ENCODE measurements around the gene ANKRD26.

The ANKRD26 gene

DNA sequence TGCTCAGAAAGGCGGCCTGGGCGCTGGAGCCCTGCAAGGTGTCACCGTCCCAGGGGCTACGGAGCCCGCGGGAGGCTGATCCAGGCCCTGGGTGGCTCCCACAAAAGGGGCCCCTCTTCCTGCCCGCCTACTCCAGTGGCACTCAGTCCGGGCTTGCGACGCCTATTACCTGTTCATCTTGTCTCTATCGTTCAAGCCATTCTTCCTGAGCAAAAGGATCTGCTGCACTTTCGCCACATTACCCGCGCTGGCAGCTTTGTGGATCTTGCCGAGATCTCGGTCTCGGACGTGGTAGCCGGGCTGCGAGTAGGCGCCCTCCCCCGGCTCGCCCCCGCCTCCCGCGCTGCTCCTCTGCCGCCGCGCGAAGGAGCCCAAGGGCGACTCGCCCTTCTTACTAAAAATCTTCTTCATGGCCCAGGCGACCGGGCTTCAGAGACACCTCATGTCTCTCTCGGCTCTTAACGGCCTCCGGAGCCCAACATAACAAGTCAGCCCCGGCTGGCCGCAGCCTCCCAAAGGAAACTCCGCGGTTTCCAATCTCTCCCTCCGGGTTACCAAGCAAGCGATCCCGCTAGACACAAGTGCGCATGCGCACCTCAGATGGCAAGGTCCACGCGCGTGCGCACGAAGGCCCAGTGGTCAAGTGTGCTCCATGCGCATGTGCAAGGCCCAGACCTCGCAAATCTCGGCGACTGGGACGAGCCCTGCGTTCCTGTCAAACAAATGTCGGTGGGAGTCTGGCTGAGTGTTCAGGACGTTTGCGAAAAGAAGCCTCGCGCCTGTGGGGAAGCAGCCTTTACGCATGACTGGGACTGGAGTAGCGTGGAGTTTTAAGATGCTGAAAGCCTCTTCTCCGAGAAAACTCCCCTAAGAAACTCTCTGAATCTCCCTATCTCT, at the start of gene ANKRD26:
Gene ANKRD26, minus strand, starts transcription at position 579 of the 897 bp plus-strand sequence. Its CDS starts 168 bp downstream, at position 411.
- TF ChIP-seq, protein P1, sequence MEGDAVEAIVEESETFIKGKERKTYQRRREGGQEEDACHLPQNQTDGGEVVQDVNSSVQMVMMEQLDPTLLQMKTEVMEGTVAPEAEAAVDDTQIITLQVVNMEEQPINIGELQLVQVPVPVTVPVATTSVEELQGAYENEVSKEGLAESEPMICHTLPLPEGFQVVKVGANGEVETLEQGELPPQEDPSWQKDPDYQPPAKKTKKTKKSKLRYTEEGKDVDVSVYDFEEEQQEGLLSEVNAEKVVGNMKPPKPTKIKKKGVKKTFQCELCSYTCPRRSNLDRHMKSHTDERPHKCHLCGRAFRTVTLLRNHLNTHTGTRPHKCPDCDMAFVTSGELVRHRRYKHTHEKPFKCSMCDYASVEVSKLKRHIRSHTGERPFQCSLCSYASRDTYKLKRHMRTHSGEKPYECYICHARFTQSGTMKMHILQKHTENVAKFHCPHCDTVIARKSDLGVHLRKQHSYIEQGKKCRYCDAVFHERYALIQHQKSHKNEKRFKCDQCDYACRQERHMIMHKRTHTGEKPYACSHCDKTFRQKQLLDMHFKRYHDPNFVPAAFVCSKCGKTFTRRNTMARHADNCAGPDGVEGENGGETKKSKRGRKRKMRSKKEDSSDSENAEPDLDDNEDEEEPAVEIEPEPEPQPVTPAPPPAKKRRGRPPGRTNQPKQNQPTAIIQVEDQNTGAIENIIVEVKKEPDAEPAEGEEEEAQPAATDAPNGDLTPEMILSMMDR (IDR thresholded peaks at IDR 0.05; ENCODE audit: low read depth, low read length) = no peak
- DNase-seq (ENCODE audit: extremely low read depth, low read depth) = peak; percentile 92

GRCh38 chr10:27147701-27148100, 47.4 kb upstream of the ANKRD26 start:
- TF ChIP-seq, protein P1 (IDR thresholded peaks at IDR 0.05; ENCODE audit: low read depth, low read length) = no peak
- no peak for DNase-seq (ENCODE audit: extremely low read depth, low read depth)

GRCh38 chr10:27145937-27146336, 45.6 kb upstream of the ANKRD26 start:
- no peak for DNase-seq (ENCODE audit: extremely low read depth, low read depth)
- TF ChIP-seq, protein P1 (IDR thresholded peaks at IDR 0.05; ENCODE audit: low read depth, low read length) = no peak

DNA sequence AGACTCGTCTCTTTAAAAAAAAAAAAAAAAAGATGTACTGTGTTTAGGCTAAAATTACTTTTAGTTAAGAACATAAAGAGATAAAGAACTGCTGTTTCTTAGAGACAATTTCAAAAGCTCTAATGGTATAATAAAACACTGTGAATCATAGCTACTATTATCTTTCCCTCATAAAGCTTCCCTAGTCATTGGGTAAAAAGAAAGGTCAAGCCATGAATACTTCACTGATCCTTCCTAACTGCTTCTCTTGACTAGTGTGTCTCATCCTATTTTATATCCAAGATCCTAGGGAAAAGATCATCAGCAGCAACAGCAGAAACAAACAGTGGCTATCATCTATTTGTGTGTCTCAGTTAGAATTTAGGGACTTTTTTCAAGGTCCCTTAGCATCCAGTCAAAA, 43.4 kb upstream of the ANKRD26 start:
- TF ChIP-seq, protein P1 (IDR thresholded peaks at IDR 0.05; ENCODE audit: low read depth, low read length) = no peak
- DNase-seq (ENCODE audit: extremely low read depth, low read depth) = no peak

DNA sequence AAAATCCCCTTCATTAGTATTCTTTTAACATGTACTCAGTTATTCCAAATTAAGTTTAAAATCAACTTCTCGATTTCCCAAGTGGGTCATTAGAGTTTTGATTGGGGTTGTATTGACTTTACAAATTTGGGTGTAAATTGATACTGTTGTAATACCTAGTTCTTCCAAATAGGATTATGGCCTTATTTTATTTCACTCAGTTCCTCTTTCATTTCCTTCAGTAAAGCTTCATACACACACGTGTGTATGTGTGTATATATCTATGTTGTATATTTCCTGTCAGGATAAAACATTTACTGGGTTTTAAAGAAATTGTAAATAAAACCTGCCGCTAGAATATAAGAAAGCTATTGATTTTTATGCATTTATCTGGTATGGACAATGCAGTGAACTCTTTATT, 38.0 kb upstream of the ANKRD26 start:
- no peak for DNase-seq (ENCODE audit: extremely low read depth, low read depth)
- TF ChIP-seq, protein P1 (IDR thresholded peaks at IDR 0.05; ENCODE audit: low read depth, low read length) = no peak

- TF ChIP-seq, protein P1 (IDR thresholded peaks at IDR 0.05; ENCODE audit: low read depth, low read length) = no peak
- DNase-seq (ENCODE audit: extremely low read depth, low read depth) = no peak
These were observed 34.1 kb upstream of the ANKRD26 start for GRCh38 chr10:27134371-27134770.

DNA sequence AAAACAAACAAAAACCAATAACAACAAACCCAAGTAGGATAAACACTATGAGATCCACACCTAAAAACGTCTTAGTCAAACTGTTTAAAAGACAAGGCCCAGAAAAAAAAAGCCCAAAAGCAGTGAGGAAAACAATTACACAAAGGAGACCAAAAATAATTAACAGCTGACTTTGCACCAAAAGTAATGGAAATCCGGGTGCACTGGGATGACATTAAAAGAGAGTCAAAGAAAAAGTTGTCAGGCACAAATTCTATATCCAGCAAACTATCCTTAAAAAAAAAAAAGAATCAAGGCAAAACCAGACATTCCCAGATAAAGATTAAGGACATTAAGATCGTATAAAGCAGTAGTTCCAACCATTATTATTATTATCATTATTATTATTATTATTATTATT, 7.9 kb upstream of the ANKRD26 start:
- TF ChIP-seq, protein P1 (IDR thresholded peaks at IDR 0.05; ENCODE audit: low read depth, low read length) = no peak
- DNase-seq (ENCODE audit: extremely low read depth, low read depth) = no peak
